Measurements from ENCODE around the gene RTTN. TPM values are rescaled to one million over a fixed set of nuclear protein-coding genes. Genes with fewer than 3 reads are reported as not detected.

The RTTN gene
- total RNA-seq, 1 experiment from 2014 or later, result 26.3 TPM

DNA sequence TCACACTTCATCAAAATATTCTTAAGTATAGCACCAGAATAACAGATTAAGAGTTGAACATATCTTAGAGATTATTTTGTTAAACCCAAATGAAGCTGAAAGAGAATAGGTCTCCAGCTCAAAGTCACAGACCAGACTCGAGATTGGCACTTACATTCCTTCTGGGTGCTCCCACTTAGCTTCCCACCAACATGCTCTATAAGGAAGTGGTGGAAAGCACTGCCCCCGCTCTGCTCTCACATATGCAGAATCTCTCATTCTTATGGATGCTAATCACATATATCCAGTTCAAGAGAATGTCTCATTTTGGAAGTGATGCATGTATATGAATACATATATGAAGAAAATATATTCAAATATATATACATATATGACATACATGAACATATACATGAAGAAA, 186.4 kb downstream of the RTTN start:
- H3K27me3 ChIP-seq (replicated peaks), result no peaks in the 10 kb centered on the region
- peaks cover 47% of the 10 kb centered on the region for H3K36me3 ChIP-seq
- H3K27ac ChIP-seq, result no peak overlapping the region
- H3K9me3 ChIP-seq (replicated peaks), result no peaks in the 10 kb centered on the region
- H3K4me1 ChIP-seq (replicated peaks), result no peaks in the 10 kb centered on the region
- DNase-seq (ENCODE audit: low read depth in 1 of 2, low spot score in 2 of 2), result no peak
- H3K4me3 ChIP-seq, result no peak overlapping the region

GRCh38 chr18:70015127-70015526, 190.4 kb downstream of the RTTN start:
- no peaks in the 10 kb centered on the region for H3K4me1 ChIP-seq (replicated peaks)
- no peak overlapping the region for H3K4me3 ChIP-seq
- H3K27ac ChIP-seq, result no peak overlapping the region
- DNase-seq (ENCODE audit: low read depth in 1 of 2, low spot score in 2 of 2), result no peak
- H3K27me3 ChIP-seq (replicated peaks), result no peaks in the 10 kb centered on the region
- peaks cover 17% of the 10 kb centered on the region for H3K36me3 ChIP-seq
- H3K9me3 ChIP-seq (replicated peaks), result no peaks in the 10 kb centered on the region

GRCh38 chr18:70005580-70005979, 199.9 kb downstream of the RTTN start:
- no peaks in the 10 kb centered on the region for H3K27me3 ChIP-seq (replicated peaks)
- no peaks in the 10 kb centered on the region for H3K4me1 ChIP-seq (replicated peaks)
- H3K9me3 ChIP-seq (replicated peaks), result no peaks in the 10 kb centered on the region
- peaks cover 6% of the 10 kb centered on the region; the same call in 1 of the 2 replicates for H3K36me3 ChIP-seq
- H3K27ac ChIP-seq, result no peak overlapping the region
- no peak for DNase-seq (ENCODE audit: low read depth in 1 of 2, low spot score in 2 of 2)
- H3K4me3 ChIP-seq, result no peak overlapping the region

- no peak for DNase-seq (ENCODE audit: low read depth in 1 of 2, low spot score in 2 of 2)
- no peaks in the 10 kb centered on the region for H3K4me1 ChIP-seq (replicated peaks)
- H3K27me3 ChIP-seq (replicated peaks), result no peaks in the 10 kb centered on the region
- no peak overlapping the region for H3K27ac ChIP-seq
- no peak overlapping the region for H3K4me3 ChIP-seq
- H3K36me3 ChIP-seq, result peaks cover 6% of the 10 kb centered on the region; the same call in 1 of the 2 replicates
- no peaks in the 10 kb centered on the region for H3K9me3 ChIP-seq (replicated peaks)
Measured at GRCh38 chr18:70004696-70005095, 200.8 kb downstream of the RTTN start.

- Histone ChIP-seq H3K27me3 (replicated peaks) (no peaks in the 10 kb centered on the region), H3K9me3 (replicated peaks) (no peaks in the 10 kb centered on the region), H3K4me3 (no peak overlapping the region), H3K4me1 (replicated peaks) (no peaks in the 10 kb centered on the region), H3K27ac (no peak overlapping the region), H3K36me3 (peaks cover 3% of the 10 kb centered on the region; the same call in 1 of the 2 replicates)
- no peak for DNase-seq (ENCODE audit: low read depth in 1 of 2, low spot score in 2 of 2)
Measured at GRCh38 chr18:69999656-70000055, 205.8 kb downstream of the RTTN start.

DNA sequence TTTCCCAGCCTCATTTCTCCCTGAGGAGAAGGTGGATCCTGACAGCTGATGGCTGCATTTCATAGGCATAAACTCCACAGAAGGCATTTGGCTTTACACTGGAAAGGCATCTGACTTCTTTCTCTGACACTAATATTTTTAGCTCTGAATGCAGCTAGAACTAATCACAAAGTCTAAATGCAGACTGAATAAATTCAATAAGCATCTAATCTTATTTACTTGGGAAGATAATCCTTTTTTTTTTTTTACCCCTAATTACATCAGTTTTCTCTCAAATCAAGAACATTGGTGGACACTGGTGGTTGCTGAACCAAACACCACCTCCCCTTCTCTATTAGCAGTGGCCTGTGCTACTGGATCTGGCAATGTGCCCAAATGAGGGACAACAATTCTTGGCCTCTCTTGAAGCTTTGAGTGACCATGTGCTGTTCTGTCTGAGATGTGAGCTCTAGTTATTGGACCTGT, 206.9 kb downstream of the RTTN start:
- no peak overlapping the region for H3K27ac ChIP-seq
- no peaks in the 10 kb centered on the region for H3K4me1 ChIP-seq (replicated peaks)
- no peaks in the 10 kb centered on the region for H3K27me3 ChIP-seq (replicated peaks)
- H3K9me3 ChIP-seq (replicated peaks), result no peaks in the 10 kb centered on the region
- no peak overlapping the region for H3K4me3 ChIP-seq
- H3K36me3 ChIP-seq, result peaks cover 3% of the 10 kb centered on the region; the same call in 1 of the 2 replicates
- DNase-seq (ENCODE audit: low read depth in 1 of 2, low spot score in 2 of 2), result no peak

DNA sequence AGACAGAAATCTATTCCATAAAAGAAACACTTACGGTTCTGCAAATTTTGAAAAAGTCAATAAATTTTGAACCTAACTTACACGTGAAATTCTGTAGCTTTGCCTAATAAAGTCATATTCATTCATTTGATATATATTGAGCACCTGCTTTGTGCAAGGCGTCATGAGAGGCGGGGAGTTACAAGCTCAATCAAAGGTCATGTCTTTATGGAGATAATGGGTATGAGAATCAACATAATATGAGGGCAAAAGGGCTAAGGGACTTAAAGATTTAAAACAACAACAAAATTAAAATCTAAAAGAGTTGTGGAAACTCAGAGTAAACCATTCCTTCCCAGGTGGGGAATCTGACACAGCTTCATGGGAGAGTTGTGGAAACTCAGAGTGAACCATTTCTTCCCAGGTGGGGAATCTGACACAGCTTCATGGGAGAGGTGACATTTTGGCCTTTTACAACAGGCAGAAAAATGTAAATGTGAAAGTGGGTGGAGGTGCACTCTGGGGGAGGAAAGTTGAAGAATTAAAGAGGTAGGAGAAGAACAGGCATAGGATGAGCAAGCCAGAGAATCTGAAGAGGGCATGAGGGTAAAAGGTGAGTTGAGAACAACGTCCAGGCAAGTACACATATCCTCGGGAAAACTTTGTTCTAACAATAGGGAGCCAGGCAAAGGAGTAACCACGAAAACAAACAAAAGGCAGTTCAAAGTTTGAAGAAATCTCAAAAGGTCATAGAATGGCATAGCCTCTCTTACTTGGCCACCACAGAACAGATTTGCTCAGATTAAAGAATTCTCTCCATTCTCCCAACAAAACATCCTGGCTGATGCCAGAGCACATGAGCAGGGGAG, 208.3 kb downstream of the RTTN start:
- DNase-seq (ENCODE audit: low read depth in 1 of 2, low spot score in 2 of 2), result no peak
- H3K36me3 ChIP-seq, result peaks cover 3% of the 10 kb centered on the region; the same call in 1 of the 2 replicates
- no peaks in the 10 kb centered on the region for H3K27me3 ChIP-seq (replicated peaks)
- H3K9me3 ChIP-seq (replicated peaks), result no peaks in the 10 kb centered on the region
- no peaks in the 10 kb centered on the region for H3K4me1 ChIP-seq (replicated peaks)
- H3K27ac ChIP-seq, result no peak overlapping the region
- no peak overlapping the region for H3K4me3 ChIP-seq

DNA sequence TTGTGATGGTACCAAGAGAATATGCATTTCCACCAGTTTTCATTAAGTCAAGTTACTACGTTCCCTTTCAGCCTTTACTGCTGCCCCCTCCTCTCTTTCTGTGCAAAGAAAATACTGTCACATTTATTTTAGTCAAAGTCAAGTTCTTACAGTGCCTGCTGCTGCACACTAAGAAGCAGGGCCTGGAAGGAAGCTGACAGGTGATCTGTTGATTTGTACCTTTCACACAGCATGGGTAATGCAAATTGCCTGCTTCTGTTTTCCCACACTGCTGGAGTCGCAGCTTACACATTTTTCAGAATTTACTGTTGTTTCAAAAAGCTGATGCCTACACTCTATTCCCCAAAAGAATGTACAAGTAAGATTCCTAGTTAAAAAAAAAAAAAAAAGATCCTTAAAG, 209.1 kb downstream of the RTTN start:
- H3K4me1 ChIP-seq (replicated peaks), result no peaks in the 10 kb centered on the region
- H3K9me3 ChIP-seq (replicated peaks), result no peaks in the 10 kb centered on the region
- no peak for DNase-seq (ENCODE audit: low read depth in 1 of 2, low spot score in 2 of 2)
- H3K27me3 ChIP-seq (replicated peaks), result no peaks in the 10 kb centered on the region
- H3K4me3 ChIP-seq, result no peak overlapping the region
- H3K27ac ChIP-seq, result no peak overlapping the region
- H3K36me3 ChIP-seq, result peaks cover 3% of the 10 kb centered on the region; the same call in 1 of the 2 replicates

GRCh38 chr18:69995774-69996173, 209.7 kb downstream of the RTTN start:
- H3K4me1 ChIP-seq (replicated peaks), result no peaks in the 10 kb centered on the region
- no peaks in the 10 kb centered on the region for H3K27me3 ChIP-seq (replicated peaks)
- no peak overlapping the region for H3K27ac ChIP-seq
- no peaks in the 10 kb centered on the region for H3K36me3 ChIP-seq
- no peak for DNase-seq (ENCODE audit: low read depth in 1 of 2, low spot score in 2 of 2)
- no peak overlapping the region for H3K4me3 ChIP-seq
- H3K9me3 ChIP-seq (replicated peaks), result no peaks in the 10 kb centered on the region

DNA sequence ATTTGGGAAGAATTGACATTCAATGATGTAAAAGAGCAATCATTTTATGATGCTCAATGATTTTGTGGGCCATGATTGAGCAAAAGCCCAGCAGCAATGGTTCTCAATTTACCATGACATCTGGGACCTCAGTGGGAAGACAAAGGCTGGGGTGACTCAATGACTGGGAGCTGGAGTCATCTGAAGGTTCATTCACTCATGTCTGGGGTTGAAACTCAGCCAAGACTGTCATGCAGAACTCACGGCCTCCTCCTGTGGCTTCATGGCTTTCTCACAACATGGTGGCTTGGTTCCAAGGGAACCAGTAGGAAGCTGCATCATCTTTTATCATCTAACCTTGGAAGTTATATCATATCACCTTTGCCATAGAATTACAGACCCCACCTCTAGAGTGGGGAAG, 212.7 kb downstream of the RTTN start:
- Histone ChIP-seq H3K4me3 (no peak overlapping the region), H3K36me3 (no peaks in the 10 kb centered on the region), H3K27ac (no peak overlapping the region), H3K27me3 (replicated peaks) (no peaks in the 10 kb centered on the region), H3K4me1 (replicated peaks) (no peaks in the 10 kb centered on the region), H3K9me3 (replicated peaks) (no peaks in the 10 kb centered on the region)
- DNase-seq (ENCODE audit: low read depth in 1 of 2, low spot score in 2 of 2), result no peak

GRCh38 chr18:69987870-69988269, 217.6 kb downstream of the RTTN start:
- DNase-seq (ENCODE audit: low read depth in 1 of 2, low spot score in 2 of 2), result no peak
- no peaks in the 10 kb centered on the region for H3K4me1 ChIP-seq (replicated peaks)
- H3K27ac ChIP-seq, result no peak overlapping the region
- no peak overlapping the region for H3K4me3 ChIP-seq
- no peaks in the 10 kb centered on the region for H3K36me3 ChIP-seq
- H3K9me3 ChIP-seq (replicated peaks), result no peaks in the 10 kb centered on the region
- H3K27me3 ChIP-seq (replicated peaks), result no peaks in the 10 kb centered on the region

- Histone ChIP-seq H3K4me3 (no peak overlapping the region), H3K27me3 (replicated peaks) (no peaks in the 10 kb centered on the region)
- no peak for DNase-seq (ENCODE audit: low read depth in 1 of 2, low spot score in 2 of 2)
Measured at GRCh38 chr18:69985239-69985638, 220.2 kb downstream of the RTTN start.

DNA sequence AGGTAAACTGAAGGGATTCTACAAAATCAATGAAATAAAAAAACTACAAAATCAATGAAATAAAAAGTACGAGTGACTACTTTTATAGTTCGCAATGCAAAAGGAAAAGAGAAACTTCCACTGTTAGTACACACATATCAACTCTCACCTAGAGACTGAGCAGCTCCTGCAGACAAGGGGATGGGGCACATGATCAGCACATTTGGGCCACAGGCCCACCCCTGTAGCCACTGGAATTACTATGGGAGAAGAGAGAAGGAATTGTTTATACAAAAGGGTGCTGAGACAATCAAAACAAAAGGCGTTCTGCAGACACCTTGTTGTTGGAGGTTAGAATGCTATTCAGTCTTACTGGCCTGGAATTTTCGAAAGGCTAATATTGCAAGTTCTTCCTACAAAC, 223.1 kb downstream of the RTTN start:
- Histone ChIP-seq H3K4me3 (no peak overlapping the region), H3K36me3 (0 out of 2 replicates have a peak, but pooled peaks cover 3% of the 10 kb centered on the region), H3K27me3 (replicated peaks) (no peaks in the 10 kb centered on the region), H3K9me3 (replicated peaks) (no peaks in the 10 kb centered on the region), H3K4me1 (replicated peaks) (no peaks in the 10 kb centered on the region), H3K27ac (no peak overlapping the region)
- no peak for DNase-seq (ENCODE audit: low read depth in 1 of 2, low spot score in 2 of 2)

More at GRCh38 chr18:69985239-69985638, 220.2 kb downstream of the RTTN start:
- Histone ChIP-seq H3K27ac (no peak overlapping the region), H3K4me1 (replicated peaks) (no peaks in the 10 kb centered on the region), H3K36me3 (no peaks in the 10 kb centered on the region), H3K9me3 (replicated peaks) (no peaks in the 10 kb centered on the region)

GRCh38 chr18:69981948-69982347, 223.5 kb downstream of the RTTN start:
- no peaks in the 10 kb centered on the region for H3K9me3 ChIP-seq (replicated peaks)
- 0 out of 2 replicates have a peak, but pooled peaks cover 3% of the 10 kb centered on the region for H3K36me3 ChIP-seq
- no peak overlapping the region for H3K27ac ChIP-seq
- no peak overlapping the region for H3K4me3 ChIP-seq
- H3K4me1 ChIP-seq (replicated peaks), result no peaks in the 10 kb centered on the region
- no peaks in the 10 kb centered on the region for H3K27me3 ChIP-seq (replicated peaks)
- DNase-seq (ENCODE audit: low read depth in 1 of 2, low spot score in 2 of 2), result no peak

Data from SJSA1 (cell line).